HL-60 (cell line): ENCODE measurements around the gene NKIRAS2.
"Not testable (repeated sequence)": the region's sequence is repeated elsewhere in the genome, so short reads cannot be mapped to it uniquely, and the experiment has no call there.

Source experiments
- DNase-seq, 2 experiments: peaks; one replicate each; pipeline ENCODE4 v3.0.0-alpha.2; 2010 to 2020; ENCODE audit warnings: low read depth in 1 of 2, low spot score in 1 of 2
- H3K27ac ChIP-seq: fragments of 250-450 bp; sonication (Bioruptor Pico); replicated peaks from 2 replicates; pipeline ENCODE4 v1.5.1; 2020; ENCODE audit warnings: mild to moderate bottlenecking, moderate library complexity
- H3K27me3 ChIP-seq: fragments of 250-450 bp; sonication (Bioruptor Pico); 2 replicates; pipeline ENCODE4 v1.5.1; 2021; ENCODE audit warnings: mild to moderate bottlenecking, moderate library complexity; ENCODE audit not compliant: insufficient read depth, poor library complexity, severe bottlenecking
- H3K4me3 ChIP-seq: replicated peaks from 2 replicates; pipeline ENCODE4 v1.5.1; 2011; ENCODE audit warnings: mild to moderate bottlenecking, control low read depth, low read length; ENCODE audit not compliant: insufficient read depth
- GABPA ChIP-seq: IDR thresholded peaks from 2 replicates; pipeline ENCODE4 v1.6.1; 2012; ENCODE audit warnings: low read depth
- POLR2AphosphoS5 ChIP-seq: IDR thresholded peaks from 2 replicates; pipeline ENCODE4 v1.6.1; 2012; ENCODE audit warnings: low read depth
- SPI1 ChIP-seq: IDR thresholded peaks from 2 replicates; pipeline ENCODE4 v1.6.1; 2012; ENCODE audit warnings: low read depth, mild to moderate bottlenecking, borderline replicate concordance
- TF ChIP-seq, protein P1 (sequence below): IDR thresholded peaks from one replicate; pipeline ENCODE4 v1.5.1; 2011; ENCODE audit warnings: low read length, control low read depth, inconsistent platforms; ENCODE audit not compliant: insufficient read depth
- TF ChIP-seq, protein P2 (sequence below): IDR thresholded peaks from 2 replicates; pipeline ENCODE4 v1.6.1; 2012; ENCODE audit warnings: low read depth; ENCODE audit not compliant: insufficient replicate concordance

NKIRAS2 gene

DNA sequence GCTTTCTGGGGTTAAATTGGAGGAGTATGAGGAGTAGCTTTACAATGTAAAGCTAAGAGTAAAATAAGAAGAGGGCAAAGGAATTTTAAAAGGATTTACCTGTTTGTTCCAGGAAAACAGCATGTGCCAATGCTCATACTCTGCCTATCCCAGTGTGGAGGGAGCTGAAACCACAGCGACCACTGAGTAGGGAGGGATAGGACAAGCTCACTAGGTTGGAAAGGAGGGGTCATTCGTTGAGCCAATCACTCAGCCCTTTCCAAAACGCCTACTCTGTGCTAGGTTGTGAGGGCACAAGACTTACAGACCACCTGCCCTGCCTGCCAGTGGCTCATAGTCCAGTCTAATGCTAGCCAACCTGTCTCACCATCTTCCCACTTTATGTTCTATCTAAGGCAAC, 1.6 kb upstream of the NKIRAS2 start:
- Histone ChIP-seq H3K27ac (peak overlapping the region; percentile 94), H3K4me3 (peak overlapping the region; percentile 88), H3K27me3 (no peaks in the 10 kb centered on the region)
- DNase-seq = no peak
- no peak for TF ChIP-seq SPI1
- no peak for TF ChIP-seq POLR2AphosphoS5
- TF ChIP-seq GABPA = no peak
- TF ChIP-seq, protein P1, sequence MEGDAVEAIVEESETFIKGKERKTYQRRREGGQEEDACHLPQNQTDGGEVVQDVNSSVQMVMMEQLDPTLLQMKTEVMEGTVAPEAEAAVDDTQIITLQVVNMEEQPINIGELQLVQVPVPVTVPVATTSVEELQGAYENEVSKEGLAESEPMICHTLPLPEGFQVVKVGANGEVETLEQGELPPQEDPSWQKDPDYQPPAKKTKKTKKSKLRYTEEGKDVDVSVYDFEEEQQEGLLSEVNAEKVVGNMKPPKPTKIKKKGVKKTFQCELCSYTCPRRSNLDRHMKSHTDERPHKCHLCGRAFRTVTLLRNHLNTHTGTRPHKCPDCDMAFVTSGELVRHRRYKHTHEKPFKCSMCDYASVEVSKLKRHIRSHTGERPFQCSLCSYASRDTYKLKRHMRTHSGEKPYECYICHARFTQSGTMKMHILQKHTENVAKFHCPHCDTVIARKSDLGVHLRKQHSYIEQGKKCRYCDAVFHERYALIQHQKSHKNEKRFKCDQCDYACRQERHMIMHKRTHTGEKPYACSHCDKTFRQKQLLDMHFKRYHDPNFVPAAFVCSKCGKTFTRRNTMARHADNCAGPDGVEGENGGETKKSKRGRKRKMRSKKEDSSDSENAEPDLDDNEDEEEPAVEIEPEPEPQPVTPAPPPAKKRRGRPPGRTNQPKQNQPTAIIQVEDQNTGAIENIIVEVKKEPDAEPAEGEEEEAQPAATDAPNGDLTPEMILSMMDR = no peak
- TF ChIP-seq, protein P2, sequence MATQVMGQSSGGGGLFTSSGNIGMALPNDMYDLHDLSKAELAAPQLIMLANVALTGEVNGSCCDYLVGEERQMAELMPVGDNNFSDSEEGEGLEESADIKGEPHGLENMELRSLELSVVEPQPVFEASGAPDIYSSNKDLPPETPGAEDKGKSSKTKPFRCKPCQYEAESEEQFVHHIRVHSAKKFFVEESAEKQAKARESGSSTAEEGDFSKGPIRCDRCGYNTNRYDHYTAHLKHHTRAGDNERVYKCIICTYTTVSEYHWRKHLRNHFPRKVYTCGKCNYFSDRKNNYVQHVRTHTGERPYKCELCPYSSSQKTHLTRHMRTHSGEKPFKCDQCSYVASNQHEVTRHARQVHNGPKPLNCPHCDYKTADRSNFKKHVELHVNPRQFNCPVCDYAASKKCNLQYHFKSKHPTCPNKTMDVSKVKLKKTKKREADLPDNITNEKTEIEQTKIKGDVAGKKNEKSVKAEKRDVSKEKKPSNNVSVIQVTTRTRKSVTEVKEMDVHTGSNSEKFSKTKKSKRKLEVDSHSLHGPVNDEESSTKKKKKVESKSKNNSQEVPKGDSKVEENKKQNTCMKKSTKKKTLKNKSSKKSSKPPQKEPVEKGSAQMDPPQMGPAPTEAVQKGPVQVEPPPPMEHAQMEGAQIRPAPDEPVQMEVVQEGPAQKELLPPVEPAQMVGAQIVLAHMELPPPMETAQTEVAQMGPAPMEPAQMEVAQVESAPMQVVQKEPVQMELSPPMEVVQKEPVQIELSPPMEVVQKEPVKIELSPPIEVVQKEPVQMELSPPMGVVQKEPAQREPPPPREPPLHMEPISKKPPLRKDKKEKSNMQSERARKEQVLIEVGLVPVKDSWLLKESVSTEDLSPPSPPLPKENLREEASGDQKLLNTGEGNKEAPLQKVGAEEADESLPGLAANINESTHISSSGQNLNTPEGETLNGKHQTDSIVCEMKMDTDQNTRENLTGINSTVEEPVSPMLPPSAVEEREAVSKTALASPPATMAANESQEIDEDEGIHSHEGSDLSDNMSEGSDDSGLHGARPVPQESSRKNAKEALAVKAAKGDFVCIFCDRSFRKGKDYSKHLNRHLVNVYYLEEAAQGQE = no peak

DNA sequence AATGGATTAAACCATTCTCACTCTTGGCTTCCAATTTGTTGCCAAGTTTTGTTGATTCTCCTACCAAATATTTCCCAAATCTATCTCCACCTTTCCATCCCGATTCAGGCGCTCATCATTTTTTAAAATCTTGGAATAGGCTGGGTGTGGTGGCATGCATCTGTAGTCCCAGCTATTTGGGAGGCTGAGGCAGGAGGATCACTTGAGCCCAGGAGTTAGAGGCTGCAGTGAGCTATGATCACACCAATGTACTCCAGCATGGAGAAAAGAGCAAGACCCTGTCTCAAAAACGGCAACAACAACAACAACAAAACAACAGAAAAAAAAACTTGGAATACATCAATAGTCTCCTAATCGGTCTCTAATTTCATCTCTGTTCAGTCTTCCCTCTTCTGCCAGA, 902 bp upstream of the NKIRAS2 start:
- H3K27ac ChIP-seq = no peak overlapping the region
- no peak overlapping the region for H3K4me3 ChIP-seq
- TF ChIP-seq, protein P2 = no peak
- TF ChIP-seq SPI1 (no peak), GABPA (no peak), POLR2AphosphoS5 (no peak)
- TF ChIP-seq, protein P1 = no peak
- no peaks in the 10 kb centered on the region for H3K27me3 ChIP-seq
- no peak for DNase-seq

DNA sequence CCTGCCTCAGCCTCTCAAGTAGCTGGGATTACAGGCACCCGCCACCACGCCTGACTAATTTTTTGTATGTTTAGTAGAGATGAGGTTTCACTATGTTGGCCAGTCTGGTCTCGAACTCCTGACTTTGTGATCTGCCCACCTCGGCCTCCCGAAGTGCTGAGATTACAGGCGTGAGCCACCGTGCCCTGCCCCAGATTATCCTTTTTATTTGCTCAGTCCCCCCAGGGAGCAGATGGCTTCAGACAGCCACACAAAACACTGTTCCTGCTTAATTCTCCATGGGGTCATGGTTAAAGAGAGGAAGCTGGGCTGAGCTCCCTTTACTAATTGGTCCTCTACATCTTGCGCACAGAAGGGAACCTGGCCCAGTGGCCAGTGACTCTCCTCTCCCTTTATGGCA, 955 bp downstream of the NKIRAS2 start:
- DNase-seq, H3K27me3 ChIP-seq: not testable (repeated sequence)
- H3K4me3 ChIP-seq = peak overlapping the region; percentile 93
- peak overlapping the region; percentile 82 for H3K27ac ChIP-seq

DNA sequence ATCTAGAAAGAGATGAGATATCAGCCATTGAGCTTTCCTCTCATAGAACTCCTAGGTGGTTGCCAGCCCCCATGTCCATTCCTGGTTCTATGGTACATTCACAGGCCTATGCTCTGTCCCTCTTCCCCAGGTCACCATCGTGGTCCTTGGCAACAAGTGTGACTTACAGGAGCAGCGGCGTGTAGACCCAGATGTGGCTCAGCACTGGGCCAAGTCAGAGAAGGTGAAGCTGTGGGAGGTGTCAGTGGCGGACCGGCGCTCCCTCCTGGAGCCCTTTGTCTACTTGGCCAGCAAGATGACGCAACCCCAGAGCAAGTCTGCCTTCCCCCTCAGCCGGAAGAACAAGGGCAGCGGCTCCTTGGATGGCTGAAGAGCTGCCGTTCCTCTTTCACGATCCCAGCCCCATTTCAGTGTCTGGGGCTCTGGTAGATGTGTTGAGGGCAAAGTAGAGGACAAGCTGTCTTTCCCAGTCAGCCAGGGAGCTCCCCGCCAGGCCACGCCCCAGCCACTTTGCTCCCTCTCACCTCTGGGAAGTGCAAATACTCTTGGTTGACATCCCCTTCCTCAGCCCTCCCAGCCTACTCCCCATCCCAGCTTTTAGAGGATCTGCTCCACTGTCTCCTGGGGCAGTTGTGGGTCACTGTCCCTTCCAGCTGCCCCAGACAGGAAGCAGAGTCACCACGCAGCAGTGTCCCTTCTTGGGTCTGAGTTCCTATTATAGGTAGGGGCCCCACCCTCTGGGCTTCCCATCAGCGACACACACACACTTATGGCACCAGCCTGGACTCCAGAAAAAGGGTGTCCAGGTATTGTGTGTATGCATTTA, 3.8 kb downstream of the NKIRAS2 start:
- Histone ChIP-seq H3K27me3 (no peaks in the 10 kb centered on the region), H3K27ac (peak overlapping the region; percentile 73), H3K4me3 (no peak overlapping the region)
- peak; percentile 82 to 93 for DNase-seq
- peak; percentile 79 for TF ChIP-seq POLR2AphosphoS5
- TF ChIP-seq, protein P2 = no peak
- TF ChIP-seq, protein P1 = no peak
- TF ChIP-seq SPI1 = peak; percentile 68
- peak; percentile 43 for TF ChIP-seq GABPA
